T-cell (primary cell): ENCODE results near the gene RNF130. TPM values are rescaled to one million over a fixed set of nuclear protein-coding genes. Genes with fewer than 3 reads are reported as not detected.

ENCODE experiments used
- ATAC-seq, 4 experiments: fragments of 200-7000 bp in 3 of 4; fragments of 150-1000 bp in 1 of 4; cut with Tn5 transposase; replicated peaks in 1 of 4; 1 replicate in 3 of 4; 2 replicates in 1 of 4; pipeline ENCODE4 v1.10.0; 2021; ENCODE audit warnings: moderate library complexity in 3 of 4, mild to moderate bottlenecking in 2 of 4, moderate number of reproducible peaks in 1 of 4
- CTCF ChIA-PET, 2 donors: fragments of 300-600 bp; sonication (Branson Sonifier 250); formaldehyde crosslinking; loops; one replicate each; lab custom pipeline; 2022; ENCODE audit warnings: antibody characterized with exemption in 2 of 2; lab: Charles Lee
- POLR2A ChIA-PET, 2 donors: fragments of 300-600 bp; sonication (Branson Sonifier 250); formaldehyde crosslinking; loops; one replicate each; lab custom pipeline; 2022; ENCODE audit warnings: antibody characterized with exemption in 2 of 2; lab: Charles Lee
- DNase-seq, 35 experiments: peaks; one replicate each; pipeline versions ENCODE4 v3.0.0 to v3.0.0-alpha.2; 2013 to 2023
- H3K27ac ChIP-seq: one replicate; pipeline ENCODE4 v1.5.1; 2013; ENCODE audit warnings: low read length
- H3K27me3 ChIP-seq, 2 experiments: replicated peaks in 1 of 2; 1 replicate in 1 of 2; 2 replicates in 1 of 2; pipeline versions ENCODE4 v1.6.1 to v1.7.0; 2013; ENCODE audit warnings: low read length in 1 of 2, mixed read lengths in 1 of 2; ENCODE audit not compliant: control insufficient read depth in 2 of 2, insufficient read depth in 2 of 2; ENCODE audit errors: extremely low read depth in 1 of 2
- H3K36me3 ChIP-seq, 2 donors: 1 replicate in 1 of 2; 2 replicates in 1 of 2; pipeline versions ENCODE4 v1.6.1 to v1.7.0; 2013; ENCODE audit warnings: low read length in 1 of 2; ENCODE audit not compliant: control insufficient read depth in 2 of 2, insufficient read depth in 1 of 2; ENCODE audit errors: extremely low read depth in 1 of 2
- H3K4me1 ChIP-seq, 2 experiments: 1 replicate in 1 of 2; 2 replicates in 1 of 2; pipeline versions ENCODE4 v1.6.1 to v1.7.0; 2013; ENCODE audit warnings: low read length in 2 of 2, mixed read lengths in 1 of 2; ENCODE audit not compliant: insufficient read depth in 2 of 2, control insufficient read depth in 1 of 2; ENCODE audit errors: extremely low read depth in 1 of 2
- H3K4me3 ChIP-seq, 2 donors: 1 replicate in 1 of 2; 2 replicates in 1 of 2; pipeline versions ENCODE4 v1.5.1 to v1.7.0; 2013; ENCODE audit warnings: mild to moderate bottlenecking in 2 of 2, low read length in 1 of 2, moderate library complexity in 1 of 2; ENCODE audit not compliant: control insufficient read depth in 1 of 2; ENCODE audit errors: extremely low read depth in 1 of 2
- H3K9me3 ChIP-seq: 2 replicates; pipeline ENCODE4 v1.7.0; 2013
- H3K27ac Mint-ChIP-seq, 2 donors: one replicate each; pipeline ENCODE4 v1.8.0; 2020 to 2021; ENCODE audit warnings: mild to moderate bottlenecking in 2 of 2, mixed read lengths in 2 of 2
- H3K27me3 Mint-ChIP-seq, 2 donors: one replicate each; pipeline ENCODE4 v1.8.0; 2021 to 2022; ENCODE audit warnings: mixed read lengths in 2 of 2
- H3K36me3 Mint-ChIP-seq: one replicate; pipeline ENCODE4 v1.8.0; 2021; ENCODE audit warnings: mixed read lengths
- H3K4me1 Mint-ChIP-seq, 3 donors: one replicate each; pipeline ENCODE4 v1.8.0; 2020 to 2022; ENCODE audit warnings: mixed read lengths in 3 of 3, mild to moderate bottlenecking in 1 of 3
- H3K4me3 Mint-ChIP-seq, 3 donors: one replicate each; pipeline ENCODE4 v1.8.0; 2020 to 2022; ENCODE audit warnings: mild to moderate bottlenecking in 3 of 3, mixed read lengths in 3 of 3, moderate library complexity in 3 of 3
- H3K9me3 Mint-ChIP-seq, 3 donors: one replicate each; pipeline ENCODE4 v1.8.0; 2020 to 2022; ENCODE audit warnings: mixed read lengths in 3 of 3
- WGBS: methylation state at CpG from one replicate; pipeline ENCODE4 v1.1.5; 2013; ENCODE audit warnings: missing lambda C conversion rate; ENCODE audit not compliant: insufficient coverage; 5-methylcytosine and 5-hydroxymethylcytosine counted together
- total RNA-seq, 35 experiments: library from RNA in 6 of 35; stranded (reverse) in 6 of 35; fragments of 120-200 nt in 1 of 35; gene quantifications; one replicate each; pipeline versions ENCODE4 v1.2.1 to v1.2.4 and lab custom pipeline; 2013 to 2026

The RNF130 gene
- total RNA-seq, 5 donors from 2014 or later (not counting 1 experiment from before 2014, with no cell fraction given), result 15.0 to 17.0 (median 16.3) TPM

GRCh38 chr5:179936976-179937681 lies 134.4 kb downstream of the RNF130 start:
- 100% methylated on average over 2 of the region's 13 CpGs for WGBS
- H3K27ac ChIP-seq, result no peak overlapping the region
- ATAC-seq (no peak), DNase-seq (no peak)
- H3K9me3 ChIP-seq, result no peaks in the 10 kb centered on the region
- Mint-ChIP-seq H3K4me1 (no peaks in the 10 kb centered on the region), H3K27ac (no peak overlapping the region), H3K27me3 (peaks cover 0 to 3% of the 10 kb centered on the region in 2 donors), H3K4me3 (no peak overlapping the region), H3K36me3 (peaks cover 2% of the 10 kb centered on the region), H3K9me3 (no peaks in the 10 kb centered on the region)
- ChIA-PET POLR2A (no interaction called here), CTCF (no interaction called here)
- no peak overlapping the region for H3K4me3 ChIP-seq
- H3K36me3 ChIP-seq, result no peaks in the 10 kb centered on the region
- peaks cover 0 to 5% of the 10 kb centered on the region in 2 experiments for H3K27me3 ChIP-seq
- no peaks in the 10 kb centered on the region for H3K4me1 ChIP-seq

- 100% methylated on average over 3 of the region's 8 CpGs for WGBS
- ATAC-seq, result no peak
- POLR2A ChIA-PET, result no interaction called here
- no peak overlapping the region for H3K4me3 Mint-ChIP-seq
- Histone ChIP-seq H3K27ac (no peak overlapping the region), H3K4me1 (no peaks in the 10 kb centered on the region), H3K9me3 (no peaks in the 10 kb centered on the region), H3K4me3 (no peak overlapping the region), H3K36me3 (no peaks in the 10 kb centered on the region), H3K27me3 (peaks cover 0 to under 1% of the 10 kb centered on the region in 2 experiments)
- H3K27me3 Mint-ChIP-seq, result peaks cover 0 to 3% of the 10 kb centered on the region in 2 donors
- no peaks in the 10 kb centered on the region for H3K4me1 Mint-ChIP-seq
- no peak overlapping the region for H3K27ac Mint-ChIP-seq
- DNase-seq, result no peak
- CTCF ChIA-PET, result no interaction called here
- H3K36me3 Mint-ChIP-seq, result peaks cover 2% of the 10 kb centered on the region
- H3K9me3 Mint-ChIP-seq, result no peaks in the 10 kb centered on the region
These were observed 140.6 kb downstream of the RNF130 start for GRCh38 chr5:179930788-179931473.

- no peak for ATAC-seq
- Histone ChIP-seq H3K27ac (no peak overlapping the region), H3K9me3 (no peaks in the 10 kb centered on the region), H3K36me3 (no peaks in the 10 kb centered on the region), H3K4me1 (no peaks in the 10 kb centered on the region), H3K27me3 (no peaks in the 10 kb centered on the region), H3K4me3 (no peak overlapping the region)
- H3K27me3 Mint-ChIP-seq, result peaks cover 0 to 1% of the 10 kb centered on the region in 2 donors
- WGBS, result 100% methylated on average over 4 of the region's 7 CpGs
- DNase-seq, result no peak
- H3K36me3 Mint-ChIP-seq, result no peaks in the 10 kb centered on the region
- POLR2A ChIA-PET, result no interaction called here
- CTCF ChIA-PET, result no interaction called here
- H3K4me3 Mint-ChIP-seq, result no peak overlapping the region
- no peak overlapping the region for H3K27ac Mint-ChIP-seq
- no peaks in the 10 kb centered on the region for H3K9me3 Mint-ChIP-seq
- H3K4me1 Mint-ChIP-seq, result no peaks in the 10 kb centered on the region
These were observed 143.7 kb downstream of the RNF130 start for GRCh38 chr5:179927824-179928223.

- Histone ChIP-seq H3K36me3 (no peaks in the 10 kb centered on the region), H3K4me1 (no peaks in the 10 kb centered on the region), H3K9me3 (no peaks in the 10 kb centered on the region), H3K4me3 (no peak overlapping the region), H3K27me3 (no peaks in the 10 kb centered on the region), H3K27ac (no peak overlapping the region)
- Mint-ChIP-seq H3K36me3 (no peaks in the 10 kb centered on the region), H3K27me3 (peaks cover 0 to 1% of the 10 kb centered on the region in 2 donors), H3K4me3 (no peak overlapping the region), H3K27ac (no peak overlapping the region), H3K9me3 (no peaks in the 10 kb centered on the region), H3K4me1 (no peaks in the 10 kb centered on the region)
- ChIA-PET POLR2A (no interaction called here), CTCF (no interaction called here)
- 90% methylated on average over 6 of the region's 8 CpGs for WGBS
- ATAC-seq, result no peak
- DNase-seq, result no peak
These were observed 144.9 kb downstream of the RNF130 start for GRCh38 chr5:179926657-179927056.

- no peaks in the 10 kb centered on the region for H3K36me3 Mint-ChIP-seq
- Histone ChIP-seq H3K27me3 (peaks cover 0 to 6% of the 10 kb centered on the region in 2 experiments), H3K4me3 (no peak overlapping the region), H3K4me1 (no peaks in the 10 kb centered on the region), H3K27ac (no peak overlapping the region), H3K9me3 (no peaks in the 10 kb centered on the region), H3K36me3 (no peaks in the 10 kb centered on the region)
- H3K9me3 Mint-ChIP-seq, result no peaks in the 10 kb centered on the region
- H3K4me1 Mint-ChIP-seq, result peaks cover 0 to 2% (median 0%) of the 10 kb centered on the region in 3 donors
- WGBS, result 56% methylated on average over 4 of the region's 6 CpGs
- H3K4me3 Mint-ChIP-seq, result no peak overlapping the region
- no peak overlapping the region for H3K27ac Mint-ChIP-seq
- DNase-seq, result peak in 1 of 35 experiments; percentile 15
- ATAC-seq, result no peak
- H3K27me3 Mint-ChIP-seq, result peaks cover 0 to under 1% of the 10 kb centered on the region in 2 donors
- POLR2A ChIA-PET, result no interaction called here
- CTCF ChIA-PET, result no interaction called here
These were observed 148.1 kb downstream of the RNF130 start for GRCh38 chr5:179923436-179923835.

- Histone ChIP-seq H3K27ac (no peak overlapping the region), H3K36me3 (no peaks in the 10 kb centered on the region), H3K27me3 (peaks cover 0 to 14% of the 10 kb centered on the region in 2 experiments), H3K9me3 (no peaks in the 10 kb centered on the region), H3K4me3 (no peak overlapping the region), H3K4me1 (no peaks in the 10 kb centered on the region)
- H3K4me1 Mint-ChIP-seq, result peaks cover 0 to 2% (median 0%) of the 10 kb centered on the region in 3 donors
- no peak overlapping the region for H3K27ac Mint-ChIP-seq
- H3K4me3 Mint-ChIP-seq, result no peak overlapping the region
- H3K9me3 Mint-ChIP-seq, result no peaks in the 10 kb centered on the region
- peaks cover 12 to 14% of the 10 kb centered on the region in 2 donors for H3K27me3 Mint-ChIP-seq
- POLR2A ChIA-PET, result no interaction called here
- CTCF ChIA-PET, result no interaction called here
- H3K36me3 Mint-ChIP-seq, result no peaks in the 10 kb centered on the region
- ATAC-seq (no peak), DNase-seq (no peak)
- WGBS, result no CpG with 5 or more reads among the region's 4 CpGs
These were observed 151.4 kb downstream of the RNF130 start for GRCh38 chr5:179920175-179920574.
